ENCODE results near the gene HSPBP1.

HSPBP1 gene

GRCh38 chr19:55305491-55305890 is 25.6 kb upstream of the HSPBP1 start:
- peak in 1 of 2 donors; percentile 12 for DNase-seq (ENCODE audit: low read depth in 2 of 2, low spot score in 1 of 2)

DNA sequence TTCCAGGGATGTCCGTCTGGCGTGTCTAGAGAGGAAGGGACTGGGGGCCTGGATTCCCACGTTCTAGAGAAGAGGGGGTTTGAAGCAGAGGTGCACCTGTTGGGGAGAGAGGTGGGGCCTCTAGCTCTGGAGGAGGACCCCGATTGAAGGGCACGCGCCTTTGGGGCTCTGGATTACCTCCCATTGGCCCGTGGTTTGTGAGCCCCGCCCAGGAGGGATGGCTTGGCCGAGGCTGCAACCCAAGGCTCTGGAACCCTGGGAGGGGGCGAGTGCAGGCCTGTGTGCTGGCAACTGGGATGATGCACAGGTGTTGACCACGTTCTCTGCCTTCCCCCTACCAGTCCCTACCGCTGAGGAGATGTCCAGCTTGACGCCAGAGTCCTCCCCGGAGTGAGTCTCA is 25.1 kb upstream of the HSPBP1 start:
- DNase-seq (ENCODE audit: low read depth in 2 of 2, low spot score in 1 of 2) = no peak

DNA sequence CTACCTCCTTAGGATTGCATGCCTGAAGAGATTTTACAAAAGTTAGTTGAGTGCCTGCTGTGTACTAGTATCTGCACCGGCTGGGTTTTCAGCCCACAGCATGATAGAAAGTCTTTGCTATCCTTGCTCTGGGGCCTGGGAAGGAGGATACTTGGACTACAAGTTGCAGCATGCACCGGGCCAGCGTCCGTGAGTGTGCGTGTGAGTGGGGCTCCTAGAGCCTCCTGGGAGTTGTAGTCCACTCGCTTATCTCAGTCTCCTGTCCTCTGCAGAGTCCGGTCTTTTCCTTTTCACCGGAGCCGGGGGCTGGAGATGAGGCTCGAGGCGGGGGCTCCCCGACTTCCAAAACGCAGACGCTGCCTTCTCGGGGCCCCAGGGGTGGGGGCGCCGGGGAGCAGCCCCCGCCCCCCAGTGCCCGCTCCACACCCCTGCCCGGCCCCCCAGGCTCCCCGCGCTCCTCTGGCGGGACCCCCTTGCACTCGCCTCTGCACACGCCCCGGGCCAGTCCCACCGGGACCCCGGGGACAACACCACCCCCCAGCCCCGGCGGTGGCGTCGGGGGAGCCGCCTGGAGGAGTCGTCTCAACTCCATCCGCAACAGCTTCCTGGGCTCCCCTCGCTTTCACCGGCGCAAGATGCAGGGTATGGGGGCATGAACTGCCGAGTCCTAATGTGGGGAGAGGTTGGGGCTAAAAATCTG is 24.5 kb upstream of the HSPBP1 start:
- no peak for DNase-seq (ENCODE audit: low read depth in 2 of 2, low spot score in 1 of 2)

DNA sequence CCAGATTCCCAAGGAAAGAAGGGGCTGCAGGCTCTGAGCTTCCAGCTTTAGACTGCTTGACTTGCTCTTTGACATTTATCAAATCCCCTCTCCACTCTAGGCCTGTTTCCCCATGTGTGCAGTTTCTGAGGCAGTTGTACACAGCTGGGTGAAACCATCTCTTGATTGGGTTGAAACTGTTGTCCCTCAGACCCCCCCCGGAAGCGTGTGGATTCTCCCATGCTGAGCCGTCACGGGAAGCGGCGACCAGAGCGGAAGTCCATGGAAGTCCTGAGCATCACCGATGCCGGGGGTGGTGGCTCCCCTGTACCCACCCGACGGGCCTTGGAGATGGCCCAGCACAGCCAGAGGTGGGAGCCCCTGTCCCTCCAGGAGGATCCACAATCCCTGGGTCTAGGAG is 23.6 kb upstream of the HSPBP1 start:
- no peak for DNase-seq (ENCODE audit: low read depth in 2 of 2, low spot score in 1 of 2)

DNA sequence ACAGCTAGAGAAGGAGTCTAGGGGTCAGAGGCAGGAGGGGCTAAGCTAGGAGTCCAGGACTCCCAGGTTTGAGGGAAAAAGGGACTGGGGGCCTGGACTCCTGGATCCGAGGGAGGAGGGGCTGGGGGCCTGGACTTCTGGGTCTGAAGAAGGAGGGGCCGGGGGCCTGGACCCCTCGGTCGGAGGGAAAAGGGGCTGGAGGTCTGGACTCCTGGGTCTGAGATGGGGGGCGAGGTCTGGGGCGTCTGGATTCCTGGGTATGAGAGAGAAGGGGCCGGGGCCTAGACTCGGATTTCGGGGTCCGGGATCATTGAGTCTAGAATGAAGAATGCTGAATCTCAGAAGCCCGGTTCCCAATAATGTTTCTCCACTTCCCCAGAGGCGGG is 22.4 kb upstream of the HSPBP1 start:
- DNase-seq (ENCODE audit: low read depth in 2 of 2, low spot score in 1 of 2) = no peak

- peak; percentile 87 to 99 for DNase-seq (ENCODE audit: low read depth in 2 of 2, low spot score in 1 of 2)
Measured at GRCh38 chr19:55301459-55302317, 21.8 kb upstream of the HSPBP1 start.

GRCh38 chr19:55300886-55301458 is 21.1 kb upstream of the HSPBP1 start:
- DNase-seq (ENCODE audit: low read depth in 2 of 2, low spot score in 1 of 2) = no peak

GRCh38 chr19:55299991-55300390 is 20.1 kb upstream of the HSPBP1 start:
- no peak for DNase-seq (ENCODE audit: low read depth in 2 of 2, low spot score in 1 of 2)

GRCh38 chr19:55297267-55297666 is 17.4 kb upstream of the HSPBP1 start:
- DNase-seq (ENCODE audit: low read depth in 2 of 2, low spot score in 1 of 2) = no peak

DNA sequence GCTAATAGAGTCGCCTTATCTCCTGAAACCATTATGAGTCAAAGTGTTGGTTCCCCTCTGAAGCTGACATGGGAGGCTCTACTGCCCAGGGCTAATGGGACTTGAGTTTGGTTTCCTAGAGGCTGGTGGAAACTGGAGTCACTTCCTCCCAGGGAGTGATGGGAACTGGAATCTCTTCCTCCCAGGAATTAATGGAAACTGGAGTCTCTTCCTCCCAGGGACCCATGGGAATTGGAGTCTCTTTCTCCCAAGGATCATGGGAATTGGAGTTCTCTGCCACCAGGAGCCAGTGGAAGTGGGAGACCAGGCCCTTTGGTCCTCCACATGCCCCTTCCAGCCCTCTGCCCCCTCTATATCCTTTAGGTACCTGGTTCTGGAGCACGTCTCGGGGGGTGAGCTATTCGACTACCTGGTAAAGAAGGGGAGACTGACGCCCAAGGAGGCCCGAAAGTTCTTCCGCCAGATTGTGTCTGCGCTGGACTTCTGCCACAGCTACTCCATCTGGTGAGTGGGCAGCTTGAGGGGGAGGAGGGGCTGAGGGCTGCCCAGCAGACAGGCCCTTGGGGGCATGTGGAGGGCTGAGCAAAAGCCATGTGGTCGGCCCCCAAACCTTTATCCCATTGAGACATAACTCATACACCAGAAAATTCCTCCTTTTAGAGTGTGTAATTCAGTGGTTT is 9.3 kb upstream of the HSPBP1 start:
- DNase-seq (ENCODE audit: low read depth in 2 of 2, low spot score in 1 of 2) = no peak

DNA sequence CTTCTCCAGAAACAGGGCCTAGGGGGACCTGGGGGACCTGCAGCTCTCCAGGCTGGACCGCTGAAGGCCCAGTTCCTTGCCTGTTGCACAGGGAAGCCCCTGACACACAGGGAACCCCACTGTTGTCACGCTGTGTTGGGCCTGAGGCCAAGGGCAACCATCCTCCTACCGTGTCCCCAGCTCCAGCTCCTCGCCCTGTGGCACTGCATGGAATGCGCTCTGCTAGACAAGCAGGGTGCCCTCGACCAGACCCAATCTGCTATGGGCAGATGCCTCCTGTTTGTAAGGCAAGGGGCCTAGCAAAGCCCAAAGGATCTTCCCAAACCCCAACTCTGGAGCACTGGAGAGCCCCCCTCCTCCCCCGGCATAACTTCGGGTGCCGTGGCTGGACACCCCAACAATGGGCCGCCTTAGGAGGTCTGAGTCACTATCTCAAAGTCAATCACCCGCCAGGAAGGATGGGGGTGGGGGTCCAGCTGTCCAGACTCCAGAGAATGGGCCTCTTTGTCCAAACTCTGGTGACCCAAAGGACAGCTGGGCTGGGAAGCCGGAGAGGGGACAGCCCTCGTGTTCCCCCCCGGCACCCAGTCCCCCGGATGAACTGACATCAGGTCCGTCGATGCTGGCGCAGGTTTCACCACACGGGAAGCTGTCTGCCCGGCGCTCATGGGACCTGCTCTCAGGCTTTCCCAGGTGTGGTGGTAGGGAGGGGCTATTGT is 7.6 kb upstream of the HSPBP1 start:
- no peak for DNase-seq (ENCODE audit: low read depth in 2 of 2, low spot score in 1 of 2)

- no peak for DNase-seq (ENCODE audit: low read depth in 2 of 2, low spot score in 1 of 2)
Measured at GRCh38 chr19:55285229-55285890, 5.5 kb upstream of the HSPBP1 start.

- no peak for DNase-seq (ENCODE audit: low read depth in 2 of 2, low spot score in 1 of 2)
Measured at GRCh38 chr19:55284405-55285058, 4.6 kb upstream of the HSPBP1 start.

DNA sequence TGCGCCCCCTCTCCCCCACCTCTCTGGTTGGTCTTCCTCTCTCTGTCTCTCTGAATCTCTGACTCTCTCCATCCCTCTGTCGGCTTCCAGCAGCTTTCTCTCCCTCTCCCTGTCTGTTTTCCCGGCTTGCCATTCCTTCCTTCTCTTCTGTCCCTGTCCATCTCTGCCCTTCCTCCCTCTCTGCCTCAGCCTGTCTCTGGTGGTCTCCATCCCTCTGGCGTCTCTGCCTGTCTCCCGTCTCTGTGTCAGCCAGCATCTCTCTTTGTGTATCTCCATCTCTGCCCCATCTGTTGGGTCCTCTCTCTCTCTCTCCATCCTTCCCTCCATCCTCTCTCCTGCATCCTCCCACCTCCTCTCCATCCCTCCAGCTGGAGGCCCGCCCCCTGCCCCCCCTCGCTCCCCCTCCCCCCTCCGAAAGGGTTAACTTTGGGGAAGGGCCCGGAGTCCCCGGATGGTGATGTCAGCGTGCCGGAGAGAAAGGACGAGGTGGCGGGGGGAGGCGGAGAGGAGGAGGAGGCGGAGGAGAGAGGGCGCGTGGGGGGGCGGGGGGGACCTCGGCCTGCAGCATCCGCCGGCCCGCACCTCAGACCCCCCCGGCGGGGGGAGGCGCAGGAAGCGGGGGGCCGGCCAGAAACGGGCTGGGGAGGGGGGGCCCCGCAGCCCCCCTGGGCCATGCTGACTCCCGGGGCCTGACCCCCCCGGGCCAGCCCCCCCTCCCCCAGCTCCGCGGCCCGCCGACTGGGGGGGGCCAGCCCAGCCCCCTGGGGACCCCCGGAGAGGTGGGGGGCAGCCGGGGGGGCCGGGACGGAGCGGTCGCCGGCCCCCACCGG is 3.9 kb upstream of the HSPBP1 start, which contains the start of gene BRSK1:
Gene BRSK1, plus strand, starts transcription at position 450 of the 830 bp plus-strand sequence. CDS start 446 bp downstream, outside the sequence.
- peak; percentile 10 to 46 for DNase-seq (ENCODE audit: low read depth in 2 of 2, low spot score in 1 of 2)

DNA sequence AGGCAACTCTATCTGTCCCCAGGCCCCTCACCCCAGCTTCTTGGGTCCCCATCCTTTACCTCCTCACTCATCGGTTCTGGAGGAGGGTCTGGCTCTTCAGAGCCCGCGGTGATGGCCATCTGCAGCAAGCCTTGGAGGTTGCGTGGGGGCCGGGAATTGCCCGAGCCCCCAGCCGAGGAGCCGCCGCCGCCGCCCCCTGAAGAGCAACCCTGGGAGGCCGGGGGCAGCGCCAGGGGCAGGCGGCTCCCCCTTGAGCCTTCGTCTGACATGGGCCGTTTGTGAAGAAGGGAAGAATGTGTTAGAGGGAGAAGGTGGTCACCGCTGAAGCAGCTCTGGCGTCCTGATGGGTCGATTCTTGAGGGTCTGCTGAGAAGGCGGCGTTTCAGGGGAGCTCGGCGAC is 570 bp downstream of the HSPBP1 start:
- no peak for DNase-seq (ENCODE audit: low read depth in 2 of 2, low spot score in 1 of 2)

DNA sequence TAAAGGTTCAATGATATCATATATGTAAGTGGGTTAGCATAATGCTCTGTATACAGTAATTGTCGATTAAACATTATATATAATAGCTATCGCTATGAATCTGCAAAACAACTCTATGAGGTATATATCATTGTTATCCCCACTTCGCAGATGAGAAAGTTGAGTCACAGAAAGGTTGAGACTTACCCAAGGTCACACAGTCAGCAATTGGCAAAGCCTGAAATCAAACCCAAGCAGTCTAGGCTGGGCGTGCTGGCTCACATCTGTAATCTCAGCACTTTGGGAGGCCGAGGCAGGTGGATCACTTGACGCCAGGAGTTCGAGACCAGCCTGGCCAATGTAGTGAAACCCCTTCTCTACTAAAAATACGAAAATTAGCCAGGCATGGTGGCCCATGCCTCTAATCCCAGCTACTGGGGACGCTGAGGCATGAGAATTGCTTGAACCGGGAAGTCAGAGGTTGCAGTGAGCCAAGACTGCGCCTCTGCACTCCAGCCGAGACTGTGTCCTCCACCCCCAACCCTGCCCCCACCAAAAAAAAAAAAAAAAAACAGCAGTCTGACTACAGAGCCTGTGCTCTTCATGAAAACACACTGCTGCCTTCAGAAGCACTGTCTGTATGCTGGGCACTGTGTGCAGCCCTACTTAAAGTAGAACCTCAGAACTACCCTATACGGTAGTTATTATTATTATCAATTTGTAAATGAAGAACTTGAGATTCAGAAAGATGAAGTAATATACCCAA is 1.3 kb downstream of the HSPBP1 start:
- DNase-seq (ENCODE audit: low read depth in 2 of 2, low spot score in 1 of 2) = no peak

- DNase-seq (ENCODE audit: low read depth in 2 of 2, low spot score in 1 of 2) = no peak
Measured at GRCh38 chr19:55277494-55277893, 2.4 kb downstream of the HSPBP1 start.

- no peak for DNase-seq (ENCODE audit: low read depth in 2 of 2, low spot score in 1 of 2)
Measured at GRCh38 chr19:55276720-55277430, 3.0 kb downstream of the HSPBP1 start.
